ENCODE measurements around the gene SLC10A2.

Gene SLC10A2

GRCh38 chr13:103044056-103044455 is 22.2 kb downstream of the SLC10A2 start:
- DNase-seq (ENCODE audit: low read depth), result no peak
- no peak overlapping the region for H3K4me3 ChIP-seq (ENCODE audit: low read depth, low read length)
- no peak for TF ChIP-seq POLR2A (IDR thresholded peaks at IDR 0.05; ENCODE audit: extremely low read depth, insufficient read length)

GRCh38 chr13:103040006-103040405 is 26.2 kb downstream of the SLC10A2 start:
- TF ChIP-seq POLR2A (IDR thresholded peaks at IDR 0.05; ENCODE audit: extremely low read depth, insufficient read length) (no peak), MAX (IDR thresholded peaks at IDR 0.05; ENCODE audit: low read depth, low read length) (no peak), MYC (IDR thresholded peaks at IDR 0.05; ENCODE audit: low read depth, low read length) (no peak), CTCF (IDR thresholded peaks at IDR 0.05; ENCODE audit: low read depth, low read length) (no peak)
- no peak overlapping the region for H3K4me3 ChIP-seq (ENCODE audit: low read depth, low read length)
- DNase-seq (ENCODE audit: low read depth), result no peak

GRCh38 chr13:103039183-103039582 is 27.0 kb downstream of the SLC10A2 start:
- H3K4me3 ChIP-seq (ENCODE audit: low read depth, low read length), result no peak overlapping the region
- TF ChIP-seq CTCF (IDR thresholded peaks at IDR 0.05; ENCODE audit: low read depth, low read length) (no peak), MYC (IDR thresholded peaks at IDR 0.05; ENCODE audit: low read depth, low read length) (no peak), MAX (IDR thresholded peaks at IDR 0.05; ENCODE audit: low read depth, low read length) (no peak), POLR2A (IDR thresholded peaks at IDR 0.05; ENCODE audit: extremely low read depth, insufficient read length) (no peak)
- DNase-seq (ENCODE audit: low read depth), result no peak

GRCh38 chr13:103036268-103036667 is 29.9 kb downstream of the SLC10A2 start:
- no peak for DNase-seq (ENCODE audit: low read depth)
- H3K4me3 ChIP-seq (ENCODE audit: low read depth, low read length), result no peak overlapping the region
- TF ChIP-seq CTCF (IDR thresholded peaks at IDR 0.05; ENCODE audit: low read depth, low read length) (no peak), POLR2A (IDR thresholded peaks at IDR 0.05; ENCODE audit: extremely low read depth, insufficient read length) (no peak), MAX (IDR thresholded peaks at IDR 0.05; ENCODE audit: low read depth, low read length) (no peak), MYC (IDR thresholded peaks at IDR 0.05; ENCODE audit: low read depth, low read length) (no peak)

GRCh38 chr13:103033999-103034398 is 32.2 kb downstream of the SLC10A2 start:
- no peak for DNase-seq (ENCODE audit: low read depth)
- H3K4me3 ChIP-seq (ENCODE audit: low read depth, low read length), result no peak overlapping the region
- TF ChIP-seq POLR2A (IDR thresholded peaks at IDR 0.05; ENCODE audit: extremely low read depth, insufficient read length) (no peak), CTCF (IDR thresholded peaks at IDR 0.05; ENCODE audit: low read depth, low read length) (no peak), MYC (IDR thresholded peaks at IDR 0.05; ENCODE audit: low read depth, low read length) (no peak), MAX (IDR thresholded peaks at IDR 0.05; ENCODE audit: low read depth, low read length) (no peak)

- DNase-seq (ENCODE audit: low read depth), result no peak
Measured at GRCh38 chr13:103031332-103031873, 34.8 kb downstream of the SLC10A2 start.

More at GRCh38 chr13:103031332-103031873, 34.8 kb downstream of the SLC10A2 start:
- no peak overlapping the region for H3K4me3 ChIP-seq (ENCODE audit: low read depth, low read length)
- TF ChIP-seq CTCF (IDR thresholded peaks at IDR 0.05; ENCODE audit: low read depth, low read length), result no peak
- no peak for TF ChIP-seq MYC (IDR thresholded peaks at IDR 0.05; ENCODE audit: low read depth, low read length)
- no peak for TF ChIP-seq MAX (IDR thresholded peaks at IDR 0.05; ENCODE audit: low read depth, low read length)
- TF ChIP-seq POLR2A (IDR thresholded peaks at IDR 0.05; ENCODE audit: extremely low read depth, insufficient read length), result no peak

Data from NB4 (cell line).